ENCODE data around the gene STK33.

STK33 gene

GRCh38 chr11:8586184-8586583 is 7.8 kb downstream of the STK33 start:
- peaks cover 23% of the 10 kb centered on the region; the same call in 1 of the 2 replicates for H3K79me2 ChIP-seq (ENCODE audit: low read length)
- peaks cover 4% of the 10 kb centered on the region; the same call in 1 of the 2 replicates for H3K4me1 ChIP-seq (ENCODE audit: low read length)
- TF ChIP-seq EZH2 (optimal IDR thresholded peaks at IDR 0.05; ENCODE audit: low read depth, low read length) (no peak), CTCF (IDR thresholded peaks at IDR 0.05; ENCODE audit: low read length) (no peak), EZH2phosphoT487 (IDR thresholded peaks at IDR 0.05; ENCODE audit: low read length) (no peak)
- no peak for DNase-seq
- no peaks in the 10 kb centered on the region for H4K20me1 ChIP-seq (ENCODE audit: insufficient read depth, low read length)
- no peaks in the 10 kb centered on the region for H3K27me3 ChIP-seq (replicated peaks; ENCODE audit: insufficient read depth, low read length)
- H3K36me3 ChIP-seq (replicated peaks; ENCODE audit: insufficient read depth, low read length): no peaks in the 10 kb centered on the region
- H3K9me3 ChIP-seq (replicated peaks; ENCODE audit: insufficient read depth, low read length): no peaks in the 10 kb centered on the region
- no peaks in the 10 kb centered on the region for H3F3A ChIP-seq (ENCODE audit: insufficient read depth, low read length)
- no peak overlapping the region for H3K4me3 ChIP-seq (ENCODE audit: low read length)
- H3K9ac ChIP-seq (ENCODE audit: low read length): no peak overlapping the region
- no peak overlapping the region for H3K27ac ChIP-seq (ENCODE audit: low read length)
- H3K4me2 ChIP-seq (ENCODE audit: low read depth, low read length): no peak overlapping the region
- H3K9me2 ChIP-seq (replicated peaks; ENCODE audit: insufficient read depth, low read length): no peaks in the 10 kb centered on the region
- no peak overlapping the region for H2AFZ ChIP-seq (ENCODE audit: low read length)

DNA sequence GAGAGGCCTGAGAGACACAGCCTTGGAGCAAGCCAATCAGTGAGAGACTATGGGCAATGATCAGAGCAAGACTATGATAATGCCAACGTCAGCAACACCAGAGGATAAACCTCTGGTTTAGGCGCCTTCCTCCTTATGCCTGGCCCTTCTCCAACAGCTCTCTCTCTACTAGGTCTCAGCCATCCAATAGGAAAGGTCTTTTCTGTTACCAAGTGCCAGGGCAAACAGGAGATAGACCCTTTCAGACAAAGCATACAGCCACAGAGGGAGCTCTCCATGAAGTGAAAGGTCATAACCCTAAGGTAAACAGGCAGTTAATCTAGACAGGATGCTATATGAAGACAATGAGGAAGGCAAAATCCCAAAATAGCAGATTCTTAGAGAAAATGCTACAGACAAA is 9.5 kb downstream of the STK33 start:
- H2AFZ ChIP-seq (ENCODE audit: low read length): no peak overlapping the region
- peaks cover 22% of the 10 kb centered on the region; the same call in 1 of the 2 replicates for H3K79me2 ChIP-seq (ENCODE audit: low read length)
- TF ChIP-seq EZH2phosphoT487 (IDR thresholded peaks at IDR 0.05; ENCODE audit: low read length) (no peak), EZH2 (optimal IDR thresholded peaks at IDR 0.05; ENCODE audit: low read depth, low read length) (no peak), CTCF (IDR thresholded peaks at IDR 0.05; ENCODE audit: low read length) (no peak)
- H3K36me3 ChIP-seq (replicated peaks; ENCODE audit: insufficient read depth, low read length): no peaks in the 10 kb centered on the region
- no peaks in the 10 kb centered on the region for H3K27me3 ChIP-seq (replicated peaks; ENCODE audit: insufficient read depth, low read length)
- H3K9me2 ChIP-seq (replicated peaks; ENCODE audit: insufficient read depth, low read length): no peaks in the 10 kb centered on the region
- H3K4me1 ChIP-seq (ENCODE audit: low read length): peaks cover 4% of the 10 kb centered on the region; the same call in 1 of the 2 replicates
- H3K9ac ChIP-seq (ENCODE audit: low read length): no peak overlapping the region
- no peak overlapping the region for H3K4me3 ChIP-seq (ENCODE audit: low read length)
- H3K4me2 ChIP-seq (ENCODE audit: low read depth, low read length): no peak overlapping the region
- H3K9me3 ChIP-seq (replicated peaks; ENCODE audit: insufficient read depth, low read length): no peaks in the 10 kb centered on the region
- no peaks in the 10 kb centered on the region for H4K20me1 ChIP-seq (ENCODE audit: insufficient read depth, low read length)
- no peaks in the 10 kb centered on the region for H3F3A ChIP-seq (ENCODE audit: insufficient read depth, low read length)
- no peak for DNase-seq
- H3K27ac ChIP-seq (ENCODE audit: low read length): no peak overlapping the region

GRCh38 chr11:8584082-8584481 is 9.9 kb downstream of the STK33 start:
- no peak for TF ChIP-seq CTCF (IDR thresholded peaks at IDR 0.05; ENCODE audit: low read length)
- no peak for TF ChIP-seq EZH2phosphoT487 (IDR thresholded peaks at IDR 0.05; ENCODE audit: low read length)
- no peak for TF ChIP-seq EZH2 (optimal IDR thresholded peaks at IDR 0.05; ENCODE audit: low read depth, low read length)

More at GRCh38 chr11:8584082-8584481, 9.9 kb downstream of the STK33 start:
- Histone ChIP-seq H3K9ac (ENCODE audit: low read length) (no peak overlapping the region), H2AFZ (ENCODE audit: low read length) (no peak overlapping the region), H3F3A (ENCODE audit: insufficient read depth, low read length) (no peaks in the 10 kb centered on the region), H3K36me3 (replicated peaks; ENCODE audit: insufficient read depth, low read length) (no peaks in the 10 kb centered on the region), H3K9me2 (replicated peaks; ENCODE audit: insufficient read depth, low read length) (no peaks in the 10 kb centered on the region), H3K4me3 (ENCODE audit: low read length) (no peak overlapping the region), H3K4me2 (ENCODE audit: low read depth, low read length) (no peak overlapping the region), H3K27me3 (replicated peaks; ENCODE audit: insufficient read depth, low read length) (no peaks in the 10 kb centered on the region), H3K9me3 (replicated peaks; ENCODE audit: insufficient read depth, low read length) (no peaks in the 10 kb centered on the region), H3K79me2 (ENCODE audit: low read length) (peaks cover 18% of the 10 kb centered on the region; the same call in 1 of the 2 replicates), H3K27ac (ENCODE audit: low read length) (no peak overlapping the region), H4K20me1 (ENCODE audit: insufficient read depth, low read length) (no peaks in the 10 kb centered on the region), H3K4me1 (ENCODE audit: low read length) (peaks cover 4% of the 10 kb centered on the region; the same call in 1 of the 2 replicates)
- no peak for DNase-seq
